Glutamatergic neuron (in vitro differentiated cells): ENCODE results near the gene MID1. TPM values are rescaled to one million over a fixed set of nuclear protein-coding genes. Genes with fewer than 3 reads are reported as not detected.

Experiments used
- DNase-seq: peaks from one replicate; pipeline ENCODE4 v3.0.0; 2022
- H3K27ac Mint-ChIP-seq: one replicate; pipeline ENCODE4 v1.8.0; 2020; ENCODE audit warnings: mild to moderate bottlenecking, mixed read lengths, inconsistent platforms; ENCODE audit not compliant: unreplicated experiment
- H3K27me3 Mint-ChIP-seq: one replicate; pipeline ENCODE4 v1.8.0; 2020; ENCODE audit warnings: mild to moderate bottlenecking, moderate library complexity, mixed read lengths, inconsistent platforms; ENCODE audit not compliant: unreplicated experiment
- H3K36me3 Mint-ChIP-seq: one replicate; pipeline ENCODE4 v1.8.0; 2020; ENCODE audit warnings: mild to moderate bottlenecking, mixed read lengths, inconsistent platforms; ENCODE audit not compliant: unreplicated experiment
- H3K4me1 Mint-ChIP-seq: one replicate; pipeline ENCODE4 v1.8.0; 2020; ENCODE audit warnings: mild to moderate bottlenecking, low read depth, mixed read lengths, inconsistent platforms; ENCODE audit not compliant: unreplicated experiment
- H3K4me3 Mint-ChIP-seq: one replicate; pipeline ENCODE4 v1.8.0; 2020; ENCODE audit warnings: mild to moderate bottlenecking, mixed read lengths, inconsistent platforms; ENCODE audit not compliant: unreplicated experiment
- H3K9me3 Mint-ChIP-seq: one replicate; pipeline ENCODE4 v1.8.0; 2020; ENCODE audit warnings: mild to moderate bottlenecking, moderate library complexity, mixed read lengths, inconsistent platforms; ENCODE audit not compliant: unreplicated experiment
- total RNA-seq: library from RNA; stranded (reverse); fragmentation: NEBNext Ultra II Directional; extraction: Animal tissue kit (Norgen Biotek cat#: 25700); gene quantifications from one replicate; pipeline ENCODE4 v1.2.1, GENCODE V29; 2021; ENCODE audit not compliant: unreplicated experiment
- TF ChIP-seq, protein P1 (sequence below): fragments of 200-600 bp; sonication (generic); IDR thresholded peaks from one replicate; pipeline ENCODE4 v1.5.0; 2021; ENCODE audit not compliant: partially characterized antibody, unreplicated experiment

The MID1 gene
- total RNA-seq, 1 donor from 2014 or later, result 9.2 TPM

DNA sequence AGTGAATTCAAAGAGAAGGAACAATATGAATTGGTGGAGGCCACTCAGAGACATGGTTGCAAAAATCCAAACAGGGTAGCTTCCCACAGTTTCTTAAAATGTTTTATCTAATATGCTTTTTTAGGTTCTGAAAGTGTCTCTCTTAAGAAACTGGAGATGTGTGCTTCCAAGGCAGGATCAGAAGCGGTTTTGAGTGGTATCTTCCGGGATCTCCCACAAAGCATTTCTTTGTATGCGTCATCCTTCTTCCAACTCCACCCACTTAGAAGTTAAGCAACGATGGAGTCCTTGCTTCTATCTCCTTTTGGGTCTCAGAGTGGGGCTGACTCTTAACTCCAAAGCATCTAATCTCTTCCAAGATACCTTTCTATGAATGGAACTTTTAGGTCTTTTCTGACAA lies 196.7 kb downstream of the MID1 start:
- Mint-ChIP-seq H3K27ac (no peak overlapping the region), H3K4me3 (no peak overlapping the region), H3K4me1 (no peaks in the 10 kb centered on the region), H3K36me3 (no peaks in the 10 kb centered on the region), H3K9me3 (no peaks in the 10 kb centered on the region), H3K27me3 (no peaks in the 10 kb centered on the region)
- no peak for DNase-seq
- TF ChIP-seq, protein P1, sequence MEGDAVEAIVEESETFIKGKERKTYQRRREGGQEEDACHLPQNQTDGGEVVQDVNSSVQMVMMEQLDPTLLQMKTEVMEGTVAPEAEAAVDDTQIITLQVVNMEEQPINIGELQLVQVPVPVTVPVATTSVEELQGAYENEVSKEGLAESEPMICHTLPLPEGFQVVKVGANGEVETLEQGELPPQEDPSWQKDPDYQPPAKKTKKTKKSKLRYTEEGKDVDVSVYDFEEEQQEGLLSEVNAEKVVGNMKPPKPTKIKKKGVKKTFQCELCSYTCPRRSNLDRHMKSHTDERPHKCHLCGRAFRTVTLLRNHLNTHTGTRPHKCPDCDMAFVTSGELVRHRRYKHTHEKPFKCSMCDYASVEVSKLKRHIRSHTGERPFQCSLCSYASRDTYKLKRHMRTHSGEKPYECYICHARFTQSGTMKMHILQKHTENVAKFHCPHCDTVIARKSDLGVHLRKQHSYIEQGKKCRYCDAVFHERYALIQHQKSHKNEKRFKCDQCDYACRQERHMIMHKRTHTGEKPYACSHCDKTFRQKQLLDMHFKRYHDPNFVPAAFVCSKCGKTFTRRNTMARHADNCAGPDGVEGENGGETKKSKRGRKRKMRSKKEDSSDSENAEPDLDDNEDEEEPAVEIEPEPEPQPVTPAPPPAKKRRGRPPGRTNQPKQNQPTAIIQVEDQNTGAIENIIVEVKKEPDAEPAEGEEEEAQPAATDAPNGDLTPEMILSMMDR, result no peak

DNA sequence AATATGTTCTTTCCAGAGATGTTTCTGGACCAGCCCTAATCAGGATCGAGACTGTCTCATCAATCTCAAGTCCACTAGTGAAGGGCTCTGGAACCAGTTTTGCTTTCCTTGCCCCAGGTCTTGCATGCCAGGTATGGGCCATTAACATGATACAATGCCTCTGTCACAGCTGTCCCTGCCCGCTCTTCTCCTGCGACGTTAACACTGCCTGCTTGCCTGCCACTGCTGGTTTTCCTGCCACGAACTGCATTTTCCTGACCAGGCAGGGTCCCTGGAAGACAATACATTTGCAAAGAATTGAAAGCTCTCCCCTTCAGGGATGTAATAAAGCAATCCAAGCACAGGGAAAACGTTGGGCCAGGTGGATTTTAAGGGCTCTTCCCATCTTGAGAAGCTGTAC lies 200.3 kb downstream of the MID1 start:
- no peak for DNase-seq
- TF ChIP-seq, protein P1, result no peak
- Mint-ChIP-seq H3K9me3 (no peaks in the 10 kb centered on the region), H3K36me3 (no peaks in the 10 kb centered on the region), H3K4me3 (no peak overlapping the region), H3K27me3 (no peaks in the 10 kb centered on the region), H3K4me1 (no peaks in the 10 kb centered on the region), H3K27ac (no peak overlapping the region)

DNA sequence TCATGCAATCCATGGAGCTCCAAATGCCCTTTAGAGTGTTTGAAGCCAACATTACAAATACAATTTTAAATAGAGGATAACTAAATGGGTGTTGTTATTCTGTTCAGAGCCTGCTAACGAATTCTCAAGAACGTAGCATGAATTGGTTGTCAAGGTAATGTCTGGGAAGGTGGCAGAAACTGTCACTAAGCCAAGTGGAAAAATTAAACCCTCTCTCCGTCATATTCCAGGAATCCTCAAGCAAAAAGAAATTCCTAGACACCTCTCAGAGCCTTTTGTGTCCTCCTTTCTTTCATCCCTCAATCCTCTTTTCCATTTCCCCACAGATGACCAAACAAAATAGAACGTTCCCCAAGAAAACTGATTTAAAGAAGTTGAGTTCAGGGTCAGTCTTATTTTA lies 204.0 kb downstream of the MID1 start:
- DNase-seq, result no peak
- Mint-ChIP-seq H3K4me1 (no peaks in the 10 kb centered on the region), H3K36me3 (no peaks in the 10 kb centered on the region), H3K27ac (no peak overlapping the region), H3K27me3 (no peaks in the 10 kb centered on the region), H3K4me3 (no peak overlapping the region), H3K9me3 (no peaks in the 10 kb centered on the region)
- TF ChIP-seq, protein P1, result no peak

DNA sequence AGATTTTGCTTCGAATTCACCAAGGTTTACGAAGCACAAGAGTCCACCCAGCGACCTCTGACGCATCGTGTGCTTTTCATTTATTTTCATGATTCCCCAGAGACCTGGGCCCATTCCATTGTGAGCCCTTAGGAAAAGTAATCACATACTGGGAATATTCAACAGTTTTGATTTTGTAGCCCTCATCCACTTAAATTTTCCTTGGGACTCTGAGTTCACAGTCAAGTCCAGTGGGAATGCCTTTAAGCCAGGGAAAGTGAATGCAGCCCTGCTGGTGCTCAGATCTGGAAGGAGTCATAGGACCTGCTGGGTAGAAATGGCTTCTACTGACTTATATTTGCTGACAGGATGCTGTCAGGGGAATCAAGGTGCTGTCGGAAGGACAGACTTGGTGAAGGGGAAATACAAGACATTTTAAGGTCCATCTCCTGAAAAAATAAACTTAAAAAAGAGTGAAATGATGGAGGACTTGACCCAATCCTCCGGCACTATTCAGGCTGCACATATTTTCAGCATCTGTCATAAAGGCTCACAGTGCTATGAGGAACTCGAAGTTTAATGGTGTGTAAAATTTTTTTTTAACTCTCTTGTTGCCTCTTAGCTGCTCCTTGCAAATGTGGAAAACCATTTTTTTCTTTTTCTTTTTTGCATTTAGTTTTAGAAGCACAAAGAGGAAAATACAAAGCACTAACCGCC lies 204.9 kb downstream of the MID1 start:
- no peak for DNase-seq
- no peaks in the 10 kb centered on the region for H3K27me3 Mint-ChIP-seq
- H3K4me3 Mint-ChIP-seq, result no peak overlapping the region
- no peak overlapping the region for H3K27ac Mint-ChIP-seq
- no peaks in the 10 kb centered on the region for H3K4me1 Mint-ChIP-seq
- TF ChIP-seq, protein P1, result no peak
- H3K36me3 Mint-ChIP-seq, result no peaks in the 10 kb centered on the region
- no peaks in the 10 kb centered on the region for H3K9me3 Mint-ChIP-seq

DNA sequence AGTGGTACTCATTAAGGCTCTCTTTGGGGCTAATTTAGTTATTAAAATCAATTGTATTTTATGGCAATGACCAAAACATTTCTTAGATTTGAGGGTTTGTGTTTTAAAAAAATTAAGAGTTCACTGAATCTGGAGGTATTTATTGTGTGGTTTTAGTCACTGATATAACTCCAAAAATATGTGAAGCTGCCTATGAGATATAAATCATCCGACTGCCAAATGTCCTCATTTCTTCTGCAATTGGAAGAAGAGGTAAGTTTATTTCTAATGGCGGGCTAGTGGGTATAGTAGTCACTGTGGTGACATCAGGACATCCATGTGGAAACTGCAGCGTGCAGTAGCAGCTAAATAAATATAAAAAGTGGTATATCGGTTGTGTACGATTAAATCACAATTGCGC lies 205.5 kb downstream of the MID1 start:
- H3K36me3 Mint-ChIP-seq, result no peaks in the 10 kb centered on the region
- TF ChIP-seq, protein P1, result no peak

More for the DNA sequence above, 205.5 kb downstream of the MID1 start:
- Mint-ChIP-seq H3K4me3 (no peak overlapping the region), H3K27ac (no peak overlapping the region), H3K27me3 (no peaks in the 10 kb centered on the region), H3K9me3 (no peaks in the 10 kb centered on the region), H3K4me1 (no peaks in the 10 kb centered on the region)
- DNase-seq, result no peak
